ENCODE measurements around the gene NXPH2. TPM values are rescaled to one million over a fixed set of nuclear protein-coding genes. Genes with fewer than 3 reads are reported as not detected.

Gene NXPH2
- total RNA-seq, 1 experiment from 2014 or later, result 1.8 TPM

DNA sequence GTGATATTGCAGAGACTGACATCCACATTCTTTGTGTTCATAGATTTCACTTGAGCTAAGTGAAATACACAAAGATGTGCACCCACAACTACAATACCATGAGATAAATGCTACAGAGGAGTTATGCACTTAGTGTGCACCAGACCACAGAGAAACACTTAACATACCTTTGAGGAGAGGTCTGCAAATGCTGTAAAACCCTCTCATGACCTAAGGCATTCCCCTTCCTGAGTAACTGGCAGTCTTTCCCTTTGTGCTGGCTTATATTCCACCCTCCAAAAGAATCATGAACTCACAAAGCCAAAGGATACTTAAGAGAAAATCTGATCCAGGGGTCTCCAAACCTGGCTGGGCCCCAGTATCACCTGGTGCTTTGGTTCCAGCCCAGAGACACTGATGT is 16.2 kb downstream of the NXPH2 start:
- H3T11ph ChIP-seq (ENCODE audit: low read length), result no peak overlapping the region
- H3K4me3 Mint-ChIP-seq, result no peak overlapping the region
- no peak overlapping the region for H2BK12ac ChIP-seq (ENCODE audit: insufficient read length, low read depth, low read length)
- H4K91ac ChIP-seq (ENCODE audit: insufficient read length, low read depth, low read length), result no peak overlapping the region
- H3K27ac Mint-ChIP-seq, result peak overlapping the region in 1 of 3 experiments; percentile 44; a peak in 1 of 7 replicates
- H2BK15ac ChIP-seq (ENCODE audit: low read depth, low read length), result no peak overlapping the region
- H4K8ac ChIP-seq (replicated peaks; ENCODE audit: insufficient read length, low read depth, low read length), result no peak overlapping the region
- H2AK5ac ChIP-seq (ENCODE audit: insufficient read length, low read length), result no peak overlapping the region
- no peaks in the 10 kb centered on the region for H3K27me3 ChIP-seq (ENCODE audit: insufficient read depth, low read length)
- H3K79me1 ChIP-seq (ENCODE audit: insufficient read depth, low read depth, low read length, poor library complexity, severe bottlenecking), result no peaks in the 10 kb centered on the region
- H3K23me2 ChIP-seq (ENCODE audit: insufficient read length, low read depth, low read length, poor library complexity, severe bottlenecking), result no peaks in the 10 kb centered on the region
- no peak overlapping the region for H3K56ac ChIP-seq (ENCODE audit: insufficient read length, low read depth, low read length)
- no peak overlapping the region for H3K14ac ChIP-seq (ENCODE audit: insufficient read depth, low read length)
- no peak overlapping the region for H4K5ac ChIP-seq (ENCODE audit: insufficient read length, low read depth, low read length)
- no peaks in the 10 kb centered on the region for H3K27me3 Mint-ChIP-seq (ENCODE audit: low read depth)
- no peak overlapping the region for H2AFZ ChIP-seq (ENCODE audit: low read length)
- no peak overlapping the region for H3K27ac ChIP-seq (ENCODE audit: insufficient read length, low read depth, low read length)
- TF ChIP-seq CTCF (conservative IDR thresholded peaks at IDR 0.05), result no peak
- no peak overlapping the region for H3K18ac ChIP-seq (ENCODE audit: insufficient read length, low read depth, low read length)
- H4K20me1 ChIP-seq (ENCODE audit: control insufficient read depth, insufficient read depth, insufficient read length), result no peaks in the 10 kb centered on the region
- no peak overlapping the region for H3K23ac ChIP-seq (ENCODE audit: insufficient read length, low read depth, low read length)
- H2BK5ac ChIP-seq (ENCODE audit: insufficient read length, low read length), result no peak overlapping the region
- H2BK120ac ChIP-seq (ENCODE audit: low read depth, low read length, poor library complexity, severe bottlenecking), result no peak overlapping the region
- peak overlapping the region; percentile 41 for H3K9ac ChIP-seq (ENCODE audit: extremely low read depth, insufficient read length, low read length)
- no peak overlapping the region for H3K4me2 ChIP-seq (ENCODE audit: insufficient read depth, insufficient read length, low read length)
- H2BK20ac ChIP-seq (ENCODE audit: low read depth, low read length, poor library complexity, severe bottlenecking), result no peak overlapping the region
- peaks cover 0 to 4% (median 0%) of the 10 kb centered on the region in 3 experiments; a peak in 2 of 7 replicates for H3K36me3 Mint-ChIP-seq (ENCODE audit: insufficient read depth in 1 of 3, low read depth in 3 of 3)
- no peak for DNase-seq
- H3K79me2 ChIP-seq (ENCODE audit: insufficient read depth, low read length), result no peaks in the 10 kb centered on the region
- peaks cover 4 to 13% of the 10 kb centered on the region in 2 experiments for H3K4me1 Mint-ChIP-seq
- peaks cover 6% of the 10 kb centered on the region; the same call in 1 of the 2 replicates for H3K4me1 ChIP-seq (ENCODE audit: insufficient read depth, low read length)
- no peak overlapping the region for H3K4ac ChIP-seq (ENCODE audit: low read depth, low read length)
- no peaks in the 10 kb centered on the region for H3K9me3 Mint-ChIP-seq
- no peaks in the 10 kb centered on the region for H3K9me3 ChIP-seq (ENCODE audit: control insufficient read depth, low read depth, low read length)
